Activated T-cell treated with anti-CD3 and anti-CD28 coated beads, Interleukin-2, amount 50 U/mL, for 72 hours (primary cell): ENCODE results near the gene SP3. TPM values are rescaled to one million over a fixed set of nuclear protein-coding genes. Genes with fewer than 3 reads are reported as not detected.

Source experiments
- ATAC-seq, 2 donors: fragments of 150-1000 bp; cut with Tn5 transposase; replicated peaks in 1 of 2; 2 replicates each; pipeline ENCODE4 v1.10.0; 2021; ENCODE audit warnings: moderate library complexity in 2 of 2, mild to moderate bottlenecking in 1 of 2
- DNase-seq, 2 donors: peaks; one replicate each; pipeline ENCODE4 v3.0.0; 2021 to 2022; ENCODE audit warnings: mixed read lengths in 1 of 2
- H3K27ac Mint-ChIP-seq: one replicate; pipeline ENCODE4 v1.8.0; 2022; ENCODE audit warnings: mild to moderate bottlenecking, moderate library complexity, mixed read lengths
- H3K27me3 Mint-ChIP-seq: one replicate; pipeline ENCODE4 v1.8.0; 2022; ENCODE audit warnings: low read depth, mixed read lengths
- H3K36me3 Mint-ChIP-seq, 2 donors: one replicate each; pipeline ENCODE4 v1.8.0; 2022; ENCODE audit warnings: mixed read lengths in 2 of 2, mild to moderate bottlenecking in 1 of 2; ENCODE audit not compliant: insufficient read depth in 2 of 2
- H3K4me1 Mint-ChIP-seq: one replicate; pipeline ENCODE4 v1.8.0; 2022; ENCODE audit warnings: low read depth, mixed read lengths
- H3K4me3 Mint-ChIP-seq, 2 donors: one replicate each; pipeline ENCODE4 v1.8.0; 2022; ENCODE audit warnings: mild to moderate bottlenecking in 2 of 2, mixed read lengths in 2 of 2, moderate library complexity in 2 of 2
- H3K9me3 Mint-ChIP-seq, 2 donors: one replicate each; pipeline ENCODE4 v1.8.0; 2022; ENCODE audit warnings: mixed read lengths in 2 of 2
- total RNA-seq, 2 donors: library from RNA; stranded (reverse); gene quantifications; one replicate each; pipeline ENCODE4 v1.2.3, GENCODE V29; 2022

Gene SP3
- total RNA-seq, 2 donors from 2014 or later: 106 to 128 TPM

- no peaks in the 10 kb centered on the region for H3K9me3 Mint-ChIP-seq
Observed at GRCh38 chr2:173990970-173991819, 26.0 kb upstream of the SP3 start.

GRCh38 chr2:173990245-173990644, 25.1 kb upstream of the SP3 start:
- Mint-ChIP-seq H3K27ac (no peak overlapping the region), H3K4me3 (no peak overlapping the region), H3K36me3 (no peaks in the 10 kb centered on the region), H3K4me1 (peaks cover 30% of the 10 kb centered on the region), H3K9me3 (no peaks in the 10 kb centered on the region), H3K27me3 (peaks cover 14% of the 10 kb centered on the region)
- ATAC-seq (no peak), DNase-seq (no peak)

More at GRCh38 chr2:173990970-173991819, 26.0 kb upstream of the SP3 start:
- no peak for DNase-seq
- ATAC-seq: peak in 1 of 2 donors; percentile 44
- Mint-ChIP-seq H3K4me1 (peaks cover 20% of the 10 kb centered on the region), H3K36me3 (no peaks in the 10 kb centered on the region), H3K4me3 (peak overlapping the region in 1 of 2 donors; percentile 22), H3K27ac (no peak overlapping the region), H3K27me3 (peaks cover 14% of the 10 kb centered on the region)

- DNase-seq (no peak), ATAC-seq (no peak)
- Mint-ChIP-seq H3K4me1 (peaks cover 34% of the 10 kb centered on the region), H3K27me3 (peaks cover 13% of the 10 kb centered on the region), H3K27ac (no peak overlapping the region), H3K9me3 (no peaks in the 10 kb centered on the region), H3K4me3 (no peak overlapping the region), H3K36me3 (no peaks in the 10 kb centered on the region)
Observed at GRCh38 chr2:173989884-173990215, 24.7 kb upstream of the SP3 start.

- no peak overlapping the region for H3K27ac Mint-ChIP-seq
- H3K36me3 Mint-ChIP-seq: no peaks in the 10 kb centered on the region
- H3K9me3 Mint-ChIP-seq: no peaks in the 10 kb centered on the region
- H3K4me3 Mint-ChIP-seq: no peak overlapping the region
- H3K27me3 Mint-ChIP-seq: peaks cover 8% of the 10 kb centered on the region
- no peak for DNase-seq
- ATAC-seq: no peak
- H3K4me1 Mint-ChIP-seq: peaks cover 35% of the 10 kb centered on the region
Observed at GRCh38 chr2:173989160-173989883, 24.1 kb upstream of the SP3 start.

GRCh38 chr2:173986805-173987204, 21.6 kb upstream of the SP3 start:
- DNase-seq (no peak), ATAC-seq (no peak)
- no peak overlapping the region for H3K4me3 Mint-ChIP-seq
- no peaks in the 10 kb centered on the region for H3K36me3 Mint-ChIP-seq
- H3K4me1 Mint-ChIP-seq: peaks cover 36% of the 10 kb centered on the region
- H3K27me3 Mint-ChIP-seq: no peaks in the 10 kb centered on the region
- H3K9me3 Mint-ChIP-seq: no peaks in the 10 kb centered on the region
- no peak overlapping the region for H3K27ac Mint-ChIP-seq

- no peak for DNase-seq
- H3K36me3 Mint-ChIP-seq: no peaks in the 10 kb centered on the region
- no peak overlapping the region for H3K27ac Mint-ChIP-seq
- no peaks in the 10 kb centered on the region for H3K9me3 Mint-ChIP-seq
- H3K27me3 Mint-ChIP-seq: no peaks in the 10 kb centered on the region
- no peak overlapping the region for H3K4me3 Mint-ChIP-seq
- H3K4me1 Mint-ChIP-seq: peaks cover 29% of the 10 kb centered on the region
- no peak for ATAC-seq
Observed at GRCh38 chr2:173985605-173985992, 20.4 kb upstream of the SP3 start.

GRCh38 chr2:173984866-173985604, 19.9 kb upstream of the SP3 start:
- Mint-ChIP-seq H3K27ac (no peak overlapping the region), H3K4me1 (peaks cover 29% of the 10 kb centered on the region), H3K36me3 (no peaks in the 10 kb centered on the region), H3K4me3 (no peak overlapping the region), H3K9me3 (no peaks in the 10 kb centered on the region), H3K27me3 (no peaks in the 10 kb centered on the region)
- ATAC-seq (no peak), DNase-seq (no peak)

- Mint-ChIP-seq H3K36me3 (peaks cover 0 to under 1% of the 10 kb centered on the region in 2 donors), H3K4me1 (peaks cover 43% of the 10 kb centered on the region), H3K9me3 (no peaks in the 10 kb centered on the region), H3K4me3 (no peak overlapping the region), H3K27ac (no peak overlapping the region), H3K27me3 (no peaks in the 10 kb centered on the region)
- DNase-seq (no peak), ATAC-seq (no peak)
Observed at GRCh38 chr2:173983391-173983871, 18.3 kb upstream of the SP3 start.

- no peak for ATAC-seq
- no peak overlapping the region for H3K4me3 Mint-ChIP-seq
Observed at GRCh38 chr2:173982918-173983317, 17.7 kb upstream of the SP3 start.

GRCh38 chr2:173982182-173982714, 17.1 kb upstream of the SP3 start:
- H3K4me3 Mint-ChIP-seq: no peak overlapping the region
- ATAC-seq (peak in 1 of 2 donors; percentile 15), DNase-seq (no peak)
- peaks cover 54% of the 10 kb centered on the region for H3K4me1 Mint-ChIP-seq
- H3K27me3 Mint-ChIP-seq: no peaks in the 10 kb centered on the region
- H3K9me3 Mint-ChIP-seq: no peaks in the 10 kb centered on the region
- no peak overlapping the region for H3K27ac Mint-ChIP-seq
- peaks cover 0 to 1% of the 10 kb centered on the region in 2 donors for H3K36me3 Mint-ChIP-seq

More at GRCh38 chr2:173982918-173983317, 17.7 kb upstream of the SP3 start:
- no peak for DNase-seq
- Mint-ChIP-seq H3K4me1 (peaks cover 48% of the 10 kb centered on the region), H3K9me3 (no peaks in the 10 kb centered on the region), H3K27me3 (no peaks in the 10 kb centered on the region), H3K27ac (no peak overlapping the region), H3K36me3 (peaks cover 0 to 1% of the 10 kb centered on the region in 2 donors)

- DNase-seq (no peak), ATAC-seq (no peak)
- Mint-ChIP-seq H3K4me3 (no peak overlapping the region), H3K36me3 (peaks cover 0 to 1% of the 10 kb centered on the region in 2 donors), H3K9me3 (no peaks in the 10 kb centered on the region), H3K27me3 (no peaks in the 10 kb centered on the region), H3K4me1 (peaks cover 54% of the 10 kb centered on the region), H3K27ac (no peak overlapping the region)
Observed at GRCh38 chr2:173981520-173981919, 16.3 kb upstream of the SP3 start.

- DNase-seq (no peak), ATAC-seq (no peak)
- peaks cover 0 to 1% of the 10 kb centered on the region in 2 donors for H3K36me3 Mint-ChIP-seq
- peaks cover 37% of the 10 kb centered on the region for H3K4me1 Mint-ChIP-seq
- H3K27ac Mint-ChIP-seq: peak overlapping the region; percentile 7
- no peak overlapping the region for H3K4me3 Mint-ChIP-seq
- peaks cover 3% of the 10 kb centered on the region for H3K27me3 Mint-ChIP-seq
- no peaks in the 10 kb centered on the region for H3K9me3 Mint-ChIP-seq
Observed at GRCh38 chr2:173979751-173980351, 14.7 kb upstream of the SP3 start.
